GM18868 (cell line): ENCODE results near the gene COL4A4.
A peak's percentile ranks its signal among the peaks of the same experiment; 100 is the strongest.

ENCODE experiments used
- ATAC-seq: cut with Tn5 transposase; IDR thresholded peaks from one replicate; pipeline ENCODE4 v1.9.1; 2021; ENCODE audit warnings: mild to moderate bottlenecking, moderate library complexity; ENCODE audit not compliant: unreplicated experiment

The COL4A4 gene

DNA sequence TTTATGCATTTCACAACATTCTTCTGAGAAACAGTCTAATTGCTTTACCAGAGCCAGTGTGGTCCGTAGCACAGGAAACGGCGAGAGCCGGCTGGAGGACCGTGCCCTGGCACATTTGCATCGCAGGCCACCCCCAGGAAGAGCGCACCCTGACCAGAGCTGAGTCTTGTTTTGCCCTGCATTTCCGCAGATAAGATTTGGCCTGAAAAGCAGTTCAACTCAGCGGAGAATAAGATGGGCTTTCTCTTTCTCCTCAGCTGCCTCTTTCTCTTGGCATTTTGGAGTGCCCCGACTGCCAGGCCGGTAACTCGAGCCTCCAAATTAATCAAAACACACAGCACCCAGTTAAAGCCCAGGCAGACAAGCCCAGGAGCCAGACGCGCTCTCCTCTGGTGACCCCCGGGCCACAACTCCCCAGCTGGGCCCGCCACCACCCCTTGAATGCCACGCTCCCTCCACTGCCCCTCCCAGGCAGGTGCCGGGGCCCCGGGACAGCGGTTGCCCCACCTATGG, 464 bp downstream of the COL4A4 start:
- ATAC-seq, result peak; percentile 43

DNA sequence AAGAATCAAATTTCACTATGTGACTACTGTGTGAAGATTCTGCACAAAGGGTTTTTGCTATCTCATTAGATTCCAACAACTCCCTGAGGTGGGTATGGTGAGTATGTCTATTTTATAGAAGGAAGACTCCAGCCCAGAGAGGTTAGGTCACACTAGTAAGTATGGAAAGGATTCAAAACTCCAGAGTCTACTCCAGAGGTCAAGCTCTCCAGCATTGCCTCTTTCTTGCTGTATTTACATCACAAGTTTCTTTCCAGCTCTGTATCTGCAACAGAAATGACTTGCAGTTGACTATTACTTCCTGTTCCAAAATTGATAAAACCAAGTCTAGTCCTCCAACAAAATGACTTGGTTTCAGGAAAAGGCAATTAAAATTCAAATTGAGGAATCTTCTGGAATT, 2.1 kb downstream of the COL4A4 start:
- ATAC-seq, result no peak

DNA sequence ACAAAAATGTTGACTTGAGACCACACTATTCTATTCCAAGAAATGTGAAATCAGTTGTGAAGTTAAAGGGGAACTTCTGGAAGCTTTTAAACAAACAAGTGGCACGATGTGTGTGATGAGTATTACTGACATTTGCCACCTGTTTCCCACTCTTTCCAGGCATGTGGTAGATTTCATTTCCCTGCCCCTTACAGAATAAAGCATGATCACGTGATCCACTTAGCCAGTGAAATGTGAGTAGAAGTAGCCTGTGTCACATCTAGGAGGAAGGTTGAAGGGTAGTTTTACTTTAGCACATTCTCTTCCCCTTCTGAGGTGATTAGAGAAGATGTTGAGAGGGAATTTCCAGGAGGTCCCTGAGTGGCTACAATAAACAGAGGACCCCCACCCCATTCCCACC, 3.8 kb downstream of the COL4A4 start:
- ATAC-seq, result no peak

DNA sequence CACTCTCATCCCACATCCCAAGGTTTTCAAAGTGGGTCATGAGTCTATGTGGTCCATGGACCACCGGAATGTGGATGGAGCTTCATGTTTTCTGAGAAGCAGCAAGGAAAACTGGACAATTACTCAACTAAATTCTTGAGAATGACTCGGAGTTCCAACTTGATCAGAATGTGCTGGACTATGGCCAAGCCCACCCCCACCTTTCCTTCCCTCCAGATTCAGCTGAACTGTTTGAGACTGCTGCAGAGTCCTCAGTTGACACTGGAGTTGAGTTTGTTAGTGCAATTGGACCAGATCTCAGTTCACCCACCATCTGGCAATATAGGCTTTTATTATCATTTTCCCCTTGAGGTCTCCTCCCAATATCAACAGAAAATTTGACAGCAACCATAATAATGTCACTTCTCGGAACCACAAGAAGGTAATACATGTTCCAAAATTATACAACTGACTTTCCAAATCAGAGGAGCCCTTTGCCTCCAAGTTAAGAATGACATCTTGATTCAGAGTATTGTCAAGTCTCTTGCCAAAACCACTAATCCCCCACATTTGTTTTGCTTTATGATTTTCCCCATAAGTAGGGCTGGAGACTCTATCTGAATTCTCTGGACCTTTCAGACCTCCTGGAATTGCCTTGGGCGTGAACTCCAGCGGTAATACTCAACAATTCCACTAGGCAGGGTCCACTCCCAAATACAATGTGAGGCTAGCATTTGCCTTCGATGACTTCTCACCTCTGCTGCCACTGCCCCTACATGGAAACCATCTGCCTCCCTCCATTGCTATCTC, 8.8 kb downstream of the COL4A4 start:
- ATAC-seq, result no peak

DNA sequence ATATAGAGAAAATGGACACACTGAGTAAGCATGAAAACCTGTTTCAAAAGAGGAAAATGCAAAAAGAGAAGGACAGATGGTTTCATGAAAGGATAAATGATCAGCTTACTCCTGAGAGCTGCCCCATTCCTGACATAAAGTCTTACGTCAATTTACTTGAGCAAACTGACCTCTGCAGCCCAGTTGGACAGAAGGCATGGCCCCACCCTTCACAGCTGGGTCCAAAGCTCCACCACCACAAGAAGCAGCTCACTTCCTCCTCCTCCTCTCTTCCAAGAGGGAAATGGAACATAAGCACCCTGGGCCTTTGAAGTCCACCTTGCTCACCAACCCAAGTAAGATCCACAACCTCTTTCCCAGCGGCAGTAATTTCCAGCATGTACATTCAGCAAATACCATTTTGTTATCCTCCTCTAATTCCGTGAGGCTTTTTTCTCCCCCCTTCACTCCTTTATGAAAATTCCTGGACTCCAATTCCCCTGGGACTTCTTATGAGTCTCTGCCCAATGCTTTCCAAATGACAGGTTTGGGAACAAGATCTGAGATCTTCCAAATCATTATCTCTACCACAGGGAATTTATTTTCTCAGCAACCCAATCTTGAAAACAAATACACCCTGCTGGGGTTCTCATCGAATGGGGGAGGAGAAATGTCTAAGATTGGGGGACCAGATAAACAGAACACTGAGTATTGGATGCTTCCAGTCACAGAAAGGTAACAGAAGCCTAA, 10.1 kb downstream of the COL4A4 start:
- ATAC-seq, result no peak

DNA sequence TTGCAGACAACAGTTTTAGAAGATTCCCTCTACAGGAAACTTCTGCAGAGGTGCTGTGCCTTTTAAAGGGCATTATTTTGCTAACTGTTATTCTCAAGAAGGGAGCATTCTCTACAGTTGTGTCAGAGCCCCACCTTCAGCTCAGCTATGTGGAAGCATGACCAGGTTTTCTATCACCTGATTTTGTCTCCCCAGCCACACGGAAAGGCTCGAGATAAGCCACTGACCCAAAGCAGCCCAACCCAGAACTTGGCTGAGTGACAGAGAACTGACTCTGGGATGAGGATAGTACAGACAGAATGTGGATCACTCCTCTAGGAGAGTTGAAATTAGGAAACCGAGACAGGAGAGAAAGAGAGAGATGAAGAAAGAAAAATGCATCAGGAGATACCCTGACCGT, 10.7 kb downstream of the COL4A4 start:
- ATAC-seq, result no peak

DNA sequence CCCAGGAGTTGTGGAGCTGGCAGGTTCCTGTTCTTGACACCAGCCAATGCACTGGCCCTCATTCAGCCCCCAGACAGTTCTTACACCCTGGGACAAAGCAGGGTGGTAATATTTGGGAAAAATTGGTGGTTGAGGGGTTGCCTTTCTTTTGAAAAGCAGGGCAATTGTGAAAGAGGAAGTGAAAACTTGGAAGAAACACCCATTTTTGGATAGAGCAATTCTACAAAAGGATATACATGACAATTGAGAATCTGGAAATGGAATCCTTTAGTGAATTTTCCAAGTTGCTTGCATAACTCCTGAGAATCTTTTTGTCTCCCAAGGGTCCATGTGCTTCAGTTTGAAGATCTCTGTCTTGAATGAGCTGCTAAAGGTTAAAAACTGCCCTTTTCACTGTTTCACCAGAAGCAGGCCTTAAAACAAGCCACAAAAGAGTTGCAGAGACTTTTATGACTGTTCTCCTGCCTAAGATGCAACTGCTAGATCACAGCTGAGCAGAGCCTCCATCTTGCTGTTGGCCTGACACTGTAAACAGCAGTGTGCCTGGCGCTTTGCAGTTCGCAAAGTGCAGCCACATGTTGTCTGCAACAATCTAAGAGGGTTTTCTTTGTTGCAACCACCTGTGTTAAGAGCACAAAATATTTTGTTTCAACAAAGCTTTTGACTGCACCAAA, 11.8 kb downstream of the COL4A4 start:
- no peak for ATAC-seq

DNA sequence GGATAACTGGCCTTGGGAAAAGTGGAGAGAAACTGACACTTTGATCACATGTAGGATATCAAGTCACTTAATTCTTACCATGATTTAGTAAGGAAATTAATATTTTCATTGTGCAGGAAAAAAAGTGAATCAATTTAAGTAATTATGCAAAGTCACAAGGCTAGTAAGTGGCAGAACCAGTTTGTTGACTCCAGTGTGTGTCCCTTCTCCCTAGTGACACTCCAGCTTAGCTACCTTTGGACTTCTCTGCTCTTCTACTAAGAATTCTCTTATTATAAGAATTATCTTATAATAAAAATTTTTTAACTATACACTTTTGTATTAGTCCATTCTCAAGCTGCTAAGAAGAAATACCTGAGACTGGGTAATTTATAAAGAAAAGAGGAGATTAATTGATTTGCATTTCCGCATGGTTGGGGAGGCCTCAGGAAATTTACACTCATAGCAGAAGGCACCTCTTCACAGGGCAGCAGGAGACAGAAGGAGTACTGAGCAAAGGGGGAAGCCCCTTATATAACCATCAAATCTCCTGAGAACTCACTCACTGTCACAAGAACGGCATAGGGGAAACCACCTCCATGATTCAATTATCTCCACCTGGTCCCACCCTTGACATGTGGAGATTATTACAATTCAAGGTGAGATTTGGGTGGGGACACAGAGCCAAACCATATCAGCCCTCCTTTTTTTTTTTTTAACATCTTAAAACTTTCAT, 13.6 kb downstream of the COL4A4 start:
- ATAC-seq, result no peak

DNA sequence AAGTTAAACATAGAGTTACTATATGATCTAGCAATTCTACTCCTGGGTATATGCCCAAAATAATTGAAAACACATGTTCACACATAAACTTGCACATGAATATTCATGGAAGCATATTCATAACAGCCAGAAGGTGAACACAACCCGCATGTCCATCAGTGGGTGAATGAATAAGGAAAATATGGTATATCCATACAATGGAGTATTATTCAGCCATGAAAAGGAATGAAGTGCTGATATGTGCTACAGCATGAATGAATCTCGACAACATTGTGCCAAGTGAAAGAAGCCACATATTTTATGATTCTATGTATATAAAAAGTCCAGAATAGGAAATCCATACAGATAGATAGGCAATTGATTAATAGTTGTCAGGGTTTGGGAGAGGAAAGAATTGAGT, 15.9 kb downstream of the COL4A4 start:
- no peak for ATAC-seq

DNA sequence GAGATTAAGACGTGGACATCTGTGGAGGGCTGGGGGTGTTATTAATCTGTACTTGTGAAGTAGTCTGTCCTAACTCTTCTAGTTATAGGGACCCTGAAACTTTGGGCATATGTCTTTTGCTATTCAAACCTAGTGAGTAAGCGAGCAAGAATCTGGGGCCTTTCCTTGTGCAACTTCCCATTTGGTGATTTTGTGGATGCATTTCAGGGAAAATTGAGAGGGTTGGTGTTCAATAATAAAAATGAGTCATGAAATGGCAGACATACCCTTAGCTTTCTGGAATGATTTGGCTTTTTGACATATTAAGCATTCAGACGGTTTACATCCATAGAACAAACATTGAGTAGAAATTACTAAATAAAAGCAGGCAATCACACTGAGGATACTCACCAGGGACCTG, 17.0 kb downstream of the COL4A4 start:
- ATAC-seq, result no peak

DNA sequence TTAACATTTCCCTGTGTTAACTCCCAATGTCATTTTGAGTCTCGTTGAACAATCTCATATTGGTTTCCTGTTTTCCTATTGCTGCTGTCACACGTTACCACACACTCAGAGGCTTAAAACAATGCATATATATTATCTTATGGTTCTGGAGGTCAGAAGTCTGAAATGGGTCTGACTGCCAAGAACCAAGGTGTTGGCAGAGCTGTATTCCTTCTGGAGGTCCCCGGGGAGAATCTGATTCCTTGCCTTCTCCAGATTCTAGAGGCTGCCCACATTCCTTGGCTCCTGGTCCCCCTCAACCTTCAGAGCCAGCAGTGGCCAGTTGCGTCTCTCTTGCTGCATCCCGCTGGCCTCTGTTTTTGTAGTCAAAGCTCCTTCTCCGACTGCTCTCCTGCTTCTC, 17.5 kb downstream of the COL4A4 start:
- no peak for ATAC-seq

DNA sequence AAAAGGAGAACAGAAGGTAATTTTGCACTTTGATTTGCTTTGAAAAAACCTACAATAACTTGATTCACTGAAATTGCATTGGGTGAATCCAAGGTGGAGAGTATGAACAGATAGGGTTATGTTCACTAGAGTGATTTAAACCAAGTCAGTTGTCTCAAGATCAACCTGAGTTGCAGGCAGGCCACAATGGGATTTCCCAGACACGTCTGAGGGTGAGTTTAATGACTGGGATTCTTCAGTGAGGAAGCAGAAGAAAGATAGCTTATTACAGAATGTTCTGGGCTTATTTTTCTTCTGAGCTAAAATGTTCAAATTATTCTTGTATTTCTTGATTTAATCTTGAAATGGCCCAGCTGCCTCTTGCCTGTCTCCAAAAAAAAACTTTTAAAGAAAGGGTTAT, 20.1 kb downstream of the COL4A4 start:
- ATAC-seq, result no peak

DNA sequence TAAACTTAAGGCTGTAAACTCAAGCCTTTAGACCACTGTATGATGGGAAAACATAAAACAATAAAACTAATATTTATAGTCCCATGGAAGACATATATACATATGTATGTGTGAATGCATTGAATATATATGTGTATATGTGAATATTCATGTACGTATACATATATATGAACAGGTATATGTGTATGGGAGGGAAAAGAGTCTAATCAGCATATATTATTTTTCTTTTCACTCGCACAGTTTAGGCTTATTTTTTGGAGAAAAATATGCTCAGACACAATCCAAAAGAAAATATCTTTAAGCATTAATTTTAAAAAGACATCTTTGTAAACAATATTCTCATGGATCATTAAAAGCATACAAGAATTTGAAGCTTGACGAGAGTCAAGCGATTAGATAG, 22.7 kb downstream of the COL4A4 start:
- ATAC-seq, result no peak

DNA sequence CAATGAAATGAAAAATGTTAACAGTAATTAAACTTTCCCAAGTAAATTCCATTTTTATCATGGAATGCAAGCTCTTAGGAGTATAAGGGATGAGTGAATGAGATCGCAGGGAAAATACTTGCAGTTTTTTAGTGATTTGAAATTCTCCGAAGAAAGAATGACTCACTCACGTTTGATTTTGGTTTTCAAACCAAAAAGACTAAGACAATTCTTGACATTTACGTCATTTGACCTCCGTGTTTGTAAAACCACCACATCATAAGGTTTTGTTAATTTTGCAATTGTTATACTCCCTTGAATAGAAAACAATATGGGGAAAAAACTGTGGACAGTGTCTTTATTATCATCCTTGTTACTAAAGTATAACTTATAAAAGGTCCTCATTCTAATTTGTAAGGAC, 29.4 kb downstream of the COL4A4 start:
- ATAC-seq, result no peak

DNA sequence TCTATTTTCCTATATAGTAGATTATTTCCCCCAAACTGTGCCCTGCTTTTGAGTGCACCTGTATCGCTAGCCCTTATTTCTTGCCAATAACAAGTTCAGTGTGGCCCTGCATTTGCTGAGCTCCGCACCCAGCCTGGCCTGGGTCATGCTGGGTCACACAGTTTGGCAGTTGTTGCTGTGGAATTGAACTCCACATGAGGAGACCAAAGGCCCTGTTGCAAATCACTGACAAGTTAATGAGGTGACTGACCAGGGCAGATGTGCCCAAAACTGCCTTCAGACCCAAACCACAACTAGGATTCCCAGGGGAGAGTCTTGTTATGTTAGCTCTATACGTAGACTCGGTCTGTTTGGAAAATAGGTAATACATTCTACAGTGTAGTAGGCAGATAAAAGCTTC, 31.0 kb downstream of the COL4A4 start:
- ATAC-seq, result no peak

DNA sequence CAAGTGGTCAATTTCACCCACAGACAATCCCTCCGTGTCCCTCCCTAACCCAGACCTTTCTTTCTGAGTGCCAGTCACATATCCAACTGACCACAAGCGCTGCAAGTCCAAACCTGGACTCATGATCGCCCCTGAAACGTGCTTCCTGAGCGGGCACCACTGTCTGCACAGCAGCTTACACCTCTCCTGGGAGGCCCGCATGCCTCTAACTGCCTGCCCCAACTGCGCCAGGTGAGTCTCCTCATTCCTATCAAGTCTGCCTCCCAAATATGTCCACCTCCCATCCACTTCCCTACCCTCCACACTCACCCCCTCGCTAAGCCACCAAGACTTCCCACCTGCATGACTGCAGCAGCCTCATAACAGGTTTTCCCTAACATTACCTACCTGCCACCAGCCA, 33.4 kb downstream of the COL4A4 start:
- ATAC-seq, result no peak

DNA sequence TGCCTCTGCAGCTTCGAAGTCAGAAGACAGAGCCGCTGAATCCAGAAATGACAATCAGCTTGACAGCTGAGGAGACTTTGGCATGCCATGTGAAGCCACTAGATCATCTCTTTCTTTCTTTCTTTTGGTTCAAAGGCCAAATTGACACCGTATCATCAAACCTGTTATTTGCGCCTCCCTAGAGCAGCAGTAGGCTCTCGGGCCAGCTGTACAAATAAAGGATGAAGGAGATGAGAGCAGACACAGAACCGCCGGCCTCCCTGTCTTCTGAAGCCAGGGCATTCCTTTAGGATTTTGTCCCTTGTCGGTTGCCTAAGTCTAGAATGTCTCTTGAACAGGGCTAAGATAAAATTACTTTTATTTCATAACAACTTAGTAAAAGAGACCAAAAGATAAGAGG, 36.8 kb downstream of the COL4A4 start:
- no peak for ATAC-seq

DNA sequence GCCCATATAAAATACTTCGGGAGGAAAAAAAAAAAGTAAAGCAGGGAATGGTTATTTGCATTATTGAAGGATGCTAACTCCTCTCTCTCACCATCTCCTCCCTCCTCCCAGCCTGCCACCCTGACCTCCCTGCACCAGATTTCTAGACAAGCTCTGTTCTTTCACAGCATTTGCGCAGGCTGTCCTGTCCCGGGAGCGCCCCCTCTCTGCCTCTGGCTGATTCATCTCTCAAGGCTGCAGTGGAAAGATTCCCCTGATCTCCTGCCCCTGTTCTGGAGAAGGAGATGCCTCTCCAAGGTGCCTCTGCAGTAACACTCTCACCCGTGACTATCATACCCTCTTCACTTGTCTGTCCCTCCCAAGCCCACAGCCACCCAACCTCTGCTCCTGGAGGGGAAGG, 38.5 kb downstream of the COL4A4 start:
- no peak for ATAC-seq

DNA sequence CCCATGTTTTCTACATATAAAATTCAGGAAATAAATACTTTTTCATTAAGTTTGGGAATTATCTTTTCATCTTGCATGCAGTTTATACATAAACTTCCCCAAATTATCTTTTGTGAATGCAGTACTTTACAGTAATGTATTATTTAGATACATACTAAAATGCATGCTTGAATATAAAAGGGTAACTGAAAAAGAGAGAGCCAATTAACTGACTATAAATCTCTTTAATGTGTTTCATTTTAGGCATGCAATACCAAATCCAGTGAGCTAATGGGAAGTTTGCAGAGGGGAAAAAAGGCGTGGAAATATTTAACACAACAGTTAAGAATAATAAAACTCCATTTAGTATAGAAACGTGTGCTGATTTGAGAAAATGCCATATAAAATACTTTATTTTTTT, 39.2 kb downstream of the COL4A4 start:
- ATAC-seq, result no peak

DNA sequence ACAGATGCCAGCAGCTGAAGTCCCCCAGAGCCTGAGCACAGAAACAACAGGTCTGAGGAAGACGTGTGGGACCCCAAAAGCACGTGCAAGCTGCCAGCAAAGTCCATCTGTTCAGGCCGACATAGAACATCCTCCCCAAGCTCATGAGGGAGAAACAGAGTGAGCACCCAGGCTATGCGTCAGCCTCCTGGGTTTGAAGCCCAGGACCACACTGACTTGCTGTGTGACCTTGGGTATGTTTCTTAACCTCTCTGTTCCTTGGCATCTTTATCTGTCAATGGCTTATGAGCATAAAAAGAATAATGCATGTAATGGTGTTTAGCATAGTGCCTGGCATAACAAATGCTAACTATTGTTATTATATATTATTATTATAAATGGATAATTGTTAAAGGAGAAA, 40.3 kb downstream of the COL4A4 start:
- no peak for ATAC-seq

DNA sequence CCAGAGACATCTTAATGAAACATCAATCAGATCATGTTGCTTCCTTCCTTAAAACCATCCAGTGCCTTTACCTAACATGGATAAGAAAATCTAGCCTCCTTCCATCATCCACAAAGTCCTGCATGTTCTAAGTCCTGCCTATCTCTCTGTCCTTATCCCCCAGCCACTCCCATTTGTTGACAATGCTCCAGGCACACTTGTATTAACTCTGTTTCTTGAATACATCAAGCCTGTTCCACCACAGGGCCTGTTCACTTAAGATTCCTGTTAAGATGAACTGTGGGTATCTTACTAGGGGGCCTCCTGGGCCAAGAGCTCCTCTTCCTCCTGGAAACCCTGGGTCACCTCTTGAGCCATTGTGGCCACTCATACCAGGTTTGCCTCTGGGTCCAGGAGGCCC, 45.7 kb downstream of the COL4A4 start:
- no peak for ATAC-seq
